Activated CD4-positive, alpha-beta T cell treated with anti-CD3 and anti-CD28 coated beads, Interleukin-2, amount 50 U/mL, for 24 hours (primary cell): Measurements from ENCODE around the gene PLCB1.

Experiments
- DNase-seq, 2 donors: peaks; one replicate each; pipeline ENCODE4 v3.0.0-alpha.2; 2020; ENCODE audit warnings: low read depth in 1 of 2, low spot score in 1 of 2

Gene PLCB1

GRCh38 chr20:8480597-8480996 is 348.5 kb downstream of the PLCB1 start:
- DNase-seq = no peak

GRCh38 chr20:8487696-8488095 is 355.6 kb downstream of the PLCB1 start:
- no peak for DNase-seq

- DNase-seq = no peak
Observed at GRCh38 chr20:8489094-8489883, 357.2 kb downstream of the PLCB1 start.

GRCh38 chr20:8490076-8490830 is 358.2 kb downstream of the PLCB1 start:
- no peak for DNase-seq

- DNase-seq = no peak
Observed at GRCh38 chr20:8492173-8492572, 360.1 kb downstream of the PLCB1 start.

GRCh38 chr20:8498571-8498970 is 366.5 kb downstream of the PLCB1 start:
- no peak for DNase-seq

- no peak for DNase-seq
Observed at GRCh38 chr20:8504030-8504429, 372.0 kb downstream of the PLCB1 start.

GRCh38 chr20:8505476-8506200 is 373.6 kb downstream of the PLCB1 start:
- no peak for DNase-seq

GRCh38 chr20:8507231-8507630 is 375.2 kb downstream of the PLCB1 start:
- DNase-seq = no peak

- no peak for DNase-seq
Observed at GRCh38 chr20:8509809-8510208, 377.7 kb downstream of the PLCB1 start.

GRCh38 chr20:8510808-8511207 is 378.7 kb downstream of the PLCB1 start:
- DNase-seq = no peak

- DNase-seq = no peak
Observed at GRCh38 chr20:8512003-8512402, 379.9 kb downstream of the PLCB1 start.

GRCh38 chr20:8515810-8516435 is 383.9 kb downstream of the PLCB1 start:
- DNase-seq = no peak

- DNase-seq = no peak
Observed at GRCh38 chr20:8518878-8519277, 386.8 kb downstream of the PLCB1 start.

GRCh38 chr20:8519887-8520286 is 387.8 kb downstream of the PLCB1 start:
- no peak for DNase-seq

GRCh38 chr20:8522168-8522567 is 390.1 kb downstream of the PLCB1 start:
- DNase-seq = no peak

GRCh38 chr20:8523684-8524083 is 391.6 kb downstream of the PLCB1 start:
- DNase-seq = no peak

- DNase-seq = no peak
Observed at GRCh38 chr20:8524101-8525016, 392.3 kb downstream of the PLCB1 start.

GRCh38 chr20:8525017-8525343 is 392.9 kb downstream of the PLCB1 start:
- no peak for DNase-seq

GRCh38 chr20:8526610-8527009 is 394.5 kb downstream of the PLCB1 start:
- DNase-seq = no peak
